ENCODE data around the gene SNX8.
A peak's percentile ranks its signal among the peaks of the same experiment; 100 is the strongest.

The SNX8 gene

GRCh38 chr7:2232766-2233520 is 81.3 kb downstream of the SNX8 start, which contains the start of gene MAD1L1:
TSS of gene MAD1L1 (minus strand) at chr7:2232945. CDS start at chr7:2230133, 2,812 bp downstream.
- peak; percentile 98 for DNase-seq
- in situ Hi-C loops (cut with HindIII; ENCODE audit: low pct_ligation_motif_present, low pct_unique_long_range_greater_than_20kb, low sequenced_read_pairs), result no loop called here

- peak; percentile 30 for DNase-seq
- in situ Hi-C loops (cut with HindIII; ENCODE audit: low pct_ligation_motif_present, low pct_unique_long_range_greater_than_20kb, low sequenced_read_pairs), result no loop called here
These were observed 82.1 kb downstream of the SNX8 start for GRCh38 chr7:2231992-2232765.

DNA sequence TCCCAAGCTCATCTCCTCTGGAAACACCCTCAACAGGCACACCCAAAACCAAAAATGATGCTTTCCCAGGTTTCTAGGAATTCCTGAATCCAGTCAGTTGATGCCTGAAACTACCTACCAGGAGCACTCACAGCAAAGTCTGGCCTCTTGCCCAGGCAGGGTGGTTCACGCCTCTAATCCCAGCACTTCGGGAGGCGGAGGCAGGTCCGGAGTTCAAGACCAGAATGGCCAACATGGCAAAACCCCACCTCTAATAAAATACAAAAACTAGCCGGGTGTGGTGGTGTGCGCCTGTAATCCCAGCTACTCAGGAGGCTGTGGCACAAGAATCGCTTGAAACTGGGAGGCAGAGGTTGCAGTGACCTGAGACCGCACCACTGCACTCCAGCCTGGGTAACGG is 83.4 kb downstream of the SNX8 start:
- in situ Hi-C loops (cut with HindIII; ENCODE audit: low pct_ligation_motif_present, low pct_unique_long_range_greater_than_20kb, low sequenced_read_pairs), result no loop called here

GRCh38 chr7:2230226-2230625 is 84.0 kb downstream of the SNX8 start:
- in situ Hi-C loops (cut with HindIII; ENCODE audit: low pct_ligation_motif_present, low pct_unique_long_range_greater_than_20kb, low sequenced_read_pairs), result no loop called here
- DNase-seq, result no peak

More for the DNA sequence above, 83.4 kb downstream of the SNX8 start:
- no peak for DNase-seq

DNA sequence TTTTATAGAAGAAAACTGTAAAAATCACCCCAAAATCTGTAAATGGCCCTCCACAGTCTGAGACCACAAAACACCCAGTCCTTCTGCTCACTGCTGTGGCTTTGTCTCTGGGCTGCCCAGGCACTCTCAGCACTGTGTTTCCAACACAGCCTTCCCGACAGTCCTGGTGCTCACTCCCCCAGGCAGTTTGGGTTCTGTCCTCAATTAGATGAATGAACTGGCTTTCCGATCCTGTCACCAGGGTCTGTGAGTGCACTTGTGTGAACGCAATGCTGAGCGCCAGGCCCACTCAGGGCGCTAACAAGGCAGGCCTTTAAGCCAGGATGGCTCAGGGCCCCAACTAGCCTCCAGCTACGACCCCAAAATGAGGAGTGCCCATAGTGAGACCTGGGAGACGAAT is 84.8 kb downstream of the SNX8 start:
- no peak for DNase-seq
- in situ Hi-C loops (cut with HindIII; ENCODE audit: low pct_ligation_motif_present, low pct_unique_long_range_greater_than_20kb, low sequenced_read_pairs), result no loop called here

GRCh38 chr7:2228921-2229320 is 85.3 kb downstream of the SNX8 start:
- in situ Hi-C loops (cut with HindIII; ENCODE audit: low pct_ligation_motif_present, low pct_unique_long_range_greater_than_20kb, low sequenced_read_pairs), result no loop called here
- no peak for DNase-seq

DNA sequence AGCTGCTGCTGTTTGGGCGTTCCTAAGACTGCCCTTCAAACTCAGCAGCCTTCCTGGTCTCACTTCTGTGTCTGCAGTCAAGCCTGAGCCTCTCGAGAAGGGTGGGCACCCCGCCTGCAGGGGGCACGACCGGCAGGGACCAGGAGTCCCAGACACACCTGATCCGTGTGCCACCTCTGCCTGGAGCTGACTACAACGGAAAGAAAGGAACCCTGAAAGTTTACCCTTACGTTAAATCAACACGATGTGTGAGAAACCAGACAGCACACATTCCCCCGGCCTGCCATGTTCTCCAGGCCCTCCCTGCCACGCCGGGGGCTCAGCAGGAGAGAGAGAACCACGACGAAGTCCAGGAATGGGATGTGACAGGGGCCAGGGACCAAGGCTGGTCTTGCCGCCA is 86.5 kb downstream of the SNX8 start:
- in situ Hi-C loops (cut with HindIII; ENCODE audit: low pct_ligation_motif_present, low pct_unique_long_range_greater_than_20kb, low sequenced_read_pairs), result no loop called here
- DNase-seq, result no peak

GRCh38 chr7:2225830-2226229 is 88.4 kb downstream of the SNX8 start:
- in situ Hi-C loops (cut with HindIII; ENCODE audit: low pct_ligation_motif_present, low pct_unique_long_range_greater_than_20kb, low sequenced_read_pairs), result no loop called here
- no peak for DNase-seq

DNA sequence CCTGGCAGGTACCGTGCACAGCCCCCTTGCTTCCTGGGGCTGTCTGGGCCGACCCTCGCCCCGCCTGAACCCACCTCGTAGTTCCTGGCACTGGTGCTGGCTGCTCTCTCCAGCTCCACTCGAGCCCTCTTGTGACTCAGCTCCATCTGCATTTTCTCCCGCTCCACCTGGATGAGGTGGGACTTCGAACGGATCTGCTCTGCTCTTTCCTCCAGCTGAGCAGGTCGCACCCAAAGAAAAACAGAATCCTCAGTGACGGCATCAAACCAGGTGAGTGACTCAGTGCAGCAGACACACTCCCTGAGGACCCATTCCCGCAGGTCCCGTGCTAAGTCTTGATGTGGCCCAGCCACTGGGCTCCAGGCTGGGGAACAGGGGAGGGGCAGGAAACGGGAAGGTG is 88.9 kb downstream of the SNX8 start:
- no peak for DNase-seq
- in situ Hi-C loops (cut with HindIII; ENCODE audit: low pct_ligation_motif_present, low pct_unique_long_range_greater_than_20kb, low sequenced_read_pairs), result no loop called here

DNA sequence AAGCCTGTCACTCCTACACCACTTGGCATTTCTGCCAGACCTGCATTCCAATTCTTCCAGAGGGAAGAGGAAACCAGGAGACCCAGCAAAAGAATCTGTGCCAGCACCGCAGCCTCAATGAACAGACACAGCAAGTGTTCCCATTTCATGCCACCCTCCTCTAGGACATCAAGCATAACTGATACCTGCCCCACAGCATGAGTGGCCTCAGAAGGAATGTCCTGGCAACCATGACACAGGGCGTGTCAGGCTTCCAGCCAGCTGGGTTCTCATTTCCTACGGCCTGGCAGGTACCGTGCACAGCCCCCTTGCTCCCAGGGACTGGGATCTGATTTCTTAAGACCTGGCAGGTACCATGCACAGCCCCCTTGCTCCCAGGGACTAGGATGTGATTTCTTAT is 89.3 kb downstream of the SNX8 start:
- no peak for DNase-seq
- in situ Hi-C loops (cut with HindIII; ENCODE audit: low pct_ligation_motif_present, low pct_unique_long_range_greater_than_20kb, low sequenced_read_pairs), result no loop called here

GRCh38 chr7:2224491-2224928 is 89.7 kb downstream of the SNX8 start:
- in situ Hi-C loops (cut with HindIII; ENCODE audit: low pct_ligation_motif_present, low pct_unique_long_range_greater_than_20kb, low sequenced_read_pairs), result no loop called here
- DNase-seq, result no peak

GRCh38 chr7:2223321-2223720 is 90.9 kb downstream of the SNX8 start:
- in situ Hi-C loops (cut with HindIII; ENCODE audit: low pct_ligation_motif_present, low pct_unique_long_range_greater_than_20kb, low sequenced_read_pairs), result no loop called here
- no peak for DNase-seq

GRCh38 chr7:2222516-2222915 is 91.7 kb downstream of the SNX8 start:
- in situ Hi-C loops (cut with HindIII; ENCODE audit: low pct_ligation_motif_present, low pct_unique_long_range_greater_than_20kb, low sequenced_read_pairs), result no loop called here
- no peak for DNase-seq

- DNase-seq, result no peak
- in situ Hi-C loops (cut with HindIII; ENCODE audit: low pct_ligation_motif_present, low pct_unique_long_range_greater_than_20kb, low sequenced_read_pairs), result no loop called here
These were observed 93.3 kb downstream of the SNX8 start for GRCh38 chr7:2220954-2221353.

- in situ Hi-C loops (cut with HindIII; ENCODE audit: low pct_ligation_motif_present, low pct_unique_long_range_greater_than_20kb, low sequenced_read_pairs), result no loop called here
- no peak for DNase-seq
These were observed 93.7 kb downstream of the SNX8 start for GRCh38 chr7:2220506-2220905.

DNA sequence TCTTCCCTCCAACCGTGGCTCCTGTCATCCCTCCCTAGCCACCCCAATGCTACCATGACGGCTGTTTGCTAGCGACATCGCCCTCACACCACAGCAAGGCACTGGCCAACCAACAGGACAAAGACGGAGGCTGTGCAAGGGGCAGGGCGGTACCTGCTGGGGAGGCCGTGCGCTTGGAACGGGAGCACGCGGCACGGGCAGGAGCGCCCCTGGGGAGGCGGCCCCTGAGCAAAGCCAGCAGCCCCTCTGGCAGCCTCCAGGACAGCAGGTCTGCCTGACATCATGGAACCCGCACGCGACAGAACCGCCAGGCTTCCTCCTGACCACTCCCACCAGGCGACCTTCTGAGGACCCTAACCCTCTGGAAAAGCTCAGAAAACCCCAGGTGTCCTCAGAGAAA is 94.2 kb downstream of the SNX8 start:
- in situ Hi-C loops (cut with HindIII; ENCODE audit: low pct_ligation_motif_present, low pct_unique_long_range_greater_than_20kb, low sequenced_read_pairs), result no loop called here
- no peak for DNase-seq

DNA sequence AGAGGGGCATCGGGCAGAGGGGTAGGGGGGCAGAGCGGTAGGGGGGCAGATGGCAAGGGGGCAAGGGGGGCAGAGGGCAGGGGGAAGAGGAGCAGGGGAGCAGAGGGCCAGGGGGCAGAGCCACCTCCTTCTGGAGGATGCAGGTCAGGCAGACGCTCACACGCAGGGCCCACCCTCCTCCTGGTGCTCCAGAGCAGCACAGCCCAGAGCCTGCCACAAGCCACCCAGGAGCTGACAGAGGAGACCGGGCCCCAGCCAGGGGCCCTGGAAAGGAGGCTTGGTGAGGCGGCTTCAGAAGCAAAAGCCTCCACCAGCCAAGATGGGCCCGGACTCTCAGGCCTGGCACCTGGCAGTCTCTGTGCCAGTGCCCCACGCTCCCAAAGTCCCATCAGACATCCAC is 94.6 kb downstream of the SNX8 start:
- in situ Hi-C loops (cut with HindIII; ENCODE audit: low pct_ligation_motif_present, low pct_unique_long_range_greater_than_20kb, low sequenced_read_pairs), result no loop called here

GRCh38 chr7:2219136-2219535 is 95.1 kb downstream of the SNX8 start:
- no peak for DNase-seq
- in situ Hi-C loops (cut with HindIII; ENCODE audit: low pct_ligation_motif_present, low pct_unique_long_range_greater_than_20kb, low sequenced_read_pairs), result no loop called here

More for the DNA sequence above, 94.6 kb downstream of the SNX8 start:
- DNase-seq, result no peak

DNA sequence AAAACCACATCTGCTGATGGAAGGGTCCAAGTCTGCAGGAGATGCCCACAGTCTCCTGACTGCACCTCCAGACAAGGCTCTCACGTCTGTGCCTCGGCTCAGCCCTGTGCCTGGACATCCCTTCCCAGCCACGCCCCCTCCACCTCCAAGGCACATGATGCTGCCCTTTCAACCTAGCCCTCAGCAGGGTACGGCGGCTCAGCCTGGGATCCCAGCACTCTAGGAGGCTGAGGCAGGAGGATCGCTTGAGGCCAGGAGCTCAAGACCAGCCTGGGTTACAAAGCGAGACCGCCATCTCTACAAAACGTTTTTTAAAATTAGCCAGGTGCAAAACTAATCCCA is 95.8 kb downstream of the SNX8 start:
- DNase-seq, result no peak
- in situ Hi-C loops (cut with HindIII; ENCODE audit: low pct_ligation_motif_present, low pct_unique_long_range_greater_than_20kb, low sequenced_read_pairs), result no loop called here

Measured in ACHN (cell line).